Stimulated activated CD4-positive, alpha-beta T cell treated with anti-CD3 and anti-CD28 coated beads, TNF-alpha, amount 100 ng/mL, for 1 hour (primary cell): Measurements from ENCODE around the gene NR3C2.

Source experiments
- DNase-seq, 3 donors: peaks; one replicate each; pipeline ENCODE4 v3.0.0-alpha.2; 2020; ENCODE audit warnings: low read depth in 3 of 3, low spot score in 1 of 3

The NR3C2 gene

GRCh38 chr4:148265627-148266026 lies 176.6 kb downstream of the NR3C2 start:
- DNase-seq = no peak

- DNase-seq = no peak
Measured at GRCh38 chr4:148263802-148264201, 178.4 kb downstream of the NR3C2 start.

GRCh38 chr4:148263127-148263526 lies 179.1 kb downstream of the NR3C2 start:
- DNase-seq = no peak

GRCh38 chr4:148261848-148262247 lies 180.4 kb downstream of the NR3C2 start:
- DNase-seq = no peak

GRCh38 chr4:148259841-148260240 lies 182.4 kb downstream of the NR3C2 start:
- no peak for DNase-seq

GRCh38 chr4:148258535-148258934 lies 183.7 kb downstream of the NR3C2 start:
- no peak for DNase-seq

GRCh38 chr4:148255344-148255720 lies 186.9 kb downstream of the NR3C2 start:
- DNase-seq = no peak

- no peak for DNase-seq
Measured at GRCh38 chr4:148254621-148255343, 187.4 kb downstream of the NR3C2 start.

GRCh38 chr4:148253768-148254167 lies 188.4 kb downstream of the NR3C2 start:
- DNase-seq = no peak

GRCh38 chr4:148248824-148249223 lies 193.4 kb downstream of the NR3C2 start:
- no peak for DNase-seq

- DNase-seq = no peak
Measured at GRCh38 chr4:148245015-148245414, 197.2 kb downstream of the NR3C2 start.

- no peak for DNase-seq
Measured at GRCh38 chr4:148243837-148244236, 198.4 kb downstream of the NR3C2 start.

- DNase-seq = no peak
Measured at GRCh38 chr4:148240241-148240640, 202.0 kb downstream of the NR3C2 start.

GRCh38 chr4:148239494-148239985 lies 202.7 kb downstream of the NR3C2 start:
- DNase-seq = no peak

GRCh38 chr4:148238811-148239493 lies 203.3 kb downstream of the NR3C2 start:
- no peak for DNase-seq

- DNase-seq = no peak
Measured at GRCh38 chr4:148238086-148238485, 204.1 kb downstream of the NR3C2 start.

- DNase-seq = no peak
Measured at GRCh38 chr4:148235809-148236208, 206.4 kb downstream of the NR3C2 start.

- no peak for DNase-seq
Measured at GRCh38 chr4:148229798-148230197, 212.4 kb downstream of the NR3C2 start.

- no peak for DNase-seq
Measured at GRCh38 chr4:148229028-148229427, 213.2 kb downstream of the NR3C2 start.

- DNase-seq = no peak
Measured at GRCh38 chr4:148227147-148227546, 215.1 kb downstream of the NR3C2 start.

- no peak for DNase-seq
Measured at GRCh38 chr4:148226341-148226740, 215.9 kb downstream of the NR3C2 start.

GRCh38 chr4:148225639-148226038 lies 216.6 kb downstream of the NR3C2 start:
- DNase-seq = no peak

- no peak for DNase-seq
Measured at GRCh38 chr4:148224476-148224875, 217.7 kb downstream of the NR3C2 start.
